ENCODE results near the gene GTPBP1.

Gene GTPBP1

GRCh38 chr22:38725900-38726655 lies 20.3 kb downstream of the GTPBP1 start:
- TF ChIP-seq GATA2 (IDR thresholded peaks at IDR 0.05; ENCODE audit: low read depth, low read length) (no peak), GATA3 (IDR thresholded peaks at IDR 0.05; ENCODE audit: low read depth, low read length) (no peak)

GRCh38 chr22:38727123-38727522 lies 21.4 kb downstream of the GTPBP1 start:
- TF ChIP-seq GATA3 (IDR thresholded peaks at IDR 0.05; ENCODE audit: low read depth, low read length) = no peak
- TF ChIP-seq GATA2 (IDR thresholded peaks at IDR 0.05; ENCODE audit: low read depth, low read length) = no peak

- TF ChIP-seq GATA3 (IDR thresholded peaks at IDR 0.05; ENCODE audit: low read depth, low read length) (no peak), GATA2 (IDR thresholded peaks at IDR 0.05; ENCODE audit: low read depth, low read length) (no peak)
These were observed 22.0 kb downstream of the GTPBP1 start for GRCh38 chr22:38727530-38728451.

GRCh38 chr22:38728871-38729796 lies 23.4 kb downstream of the GTPBP1 start:
- TF ChIP-seq GATA3 (IDR thresholded peaks at IDR 0.05; ENCODE audit: low read depth, low read length) (no peak), GATA2 (IDR thresholded peaks at IDR 0.05; ENCODE audit: low read depth, low read length) (no peak)

- TF ChIP-seq GATA2 (IDR thresholded peaks at IDR 0.05; ENCODE audit: low read depth, low read length) (no peak), GATA3 (IDR thresholded peaks at IDR 0.05; ENCODE audit: low read depth, low read length) (no peak)
These were observed 24.2 kb downstream of the GTPBP1 start for GRCh38 chr22:38729946-38730345.

- no peak for TF ChIP-seq GATA3 (IDR thresholded peaks at IDR 0.05; ENCODE audit: low read depth, low read length)
- no peak for TF ChIP-seq GATA2 (IDR thresholded peaks at IDR 0.05; ENCODE audit: low read depth, low read length)
These were observed 24.7 kb downstream of the GTPBP1 start for GRCh38 chr22:38730411-38730871.

- TF ChIP-seq GATA3 (IDR thresholded peaks at IDR 0.05; ENCODE audit: low read depth, low read length) (no peak), GATA2 (IDR thresholded peaks at IDR 0.05; ENCODE audit: low read depth, low read length) (no peak)
These were observed 26.0 kb downstream of the GTPBP1 start for GRCh38 chr22:38731703-38732161.

GRCh38 chr22:38732251-38732815 lies 26.6 kb downstream of the GTPBP1 start:
- TF ChIP-seq GATA3 (IDR thresholded peaks at IDR 0.05; ENCODE audit: low read depth, low read length) = no peak
- TF ChIP-seq GATA2 (IDR thresholded peaks at IDR 0.05; ENCODE audit: low read depth, low read length) = no peak

GRCh38 chr22:38733329-38733723 lies 27.6 kb downstream of the GTPBP1 start:
- TF ChIP-seq GATA2 (IDR thresholded peaks at IDR 0.05; ENCODE audit: low read depth, low read length) = no peak
- no peak for TF ChIP-seq GATA3 (IDR thresholded peaks at IDR 0.05; ENCODE audit: low read depth, low read length)

GRCh38 chr22:38733724-38734381 lies 28.1 kb downstream of the GTPBP1 start:
- no peak for TF ChIP-seq GATA2 (IDR thresholded peaks at IDR 0.05; ENCODE audit: low read depth, low read length)
- no peak for TF ChIP-seq GATA3 (IDR thresholded peaks at IDR 0.05; ENCODE audit: low read depth, low read length)

- TF ChIP-seq GATA2 (IDR thresholded peaks at IDR 0.05; ENCODE audit: low read depth, low read length) (no peak), GATA3 (IDR thresholded peaks at IDR 0.05; ENCODE audit: low read depth, low read length) (no peak)
These were observed 28.8 kb downstream of the GTPBP1 start for GRCh38 chr22:38734421-38735100.

- no peak for TF ChIP-seq GATA3 (IDR thresholded peaks at IDR 0.05; ENCODE audit: low read depth, low read length)
- TF ChIP-seq GATA2 (IDR thresholded peaks at IDR 0.05; ENCODE audit: low read depth, low read length) = no peak
These were observed 29.4 kb downstream of the GTPBP1 start for GRCh38 chr22:38735126-38735464.
